HepG2 (cell line): ENCODE data around the gene SHTN1. TPM values are rescaled to one million over a fixed set of nuclear protein-coding genes. Genes with fewer than 3 reads are reported as not detected.

Source experiments
- ATAC-seq: fragments of 200-7000 bp; cut with Tn5 transposase; 3 replicates; pipeline ENCODE4 v1.9.1; 2020; ENCODE audit warnings: mild to moderate bottlenecking, moderate library complexity
- BruUV-seq: library from RNA; stranded (reverse); fragments of 400-500 nt; replicated peaks from 2 replicates; lab custom pipeline; 2021; lab: Mats Ljungman, UMichigan
- CTCF ChIA-PET: fragments of 300-600 bp; formaldehyde crosslinking; extraction: SDS; loops from one replicate; lab custom pipeline; 2021; ENCODE audit warnings: low total read pairs, inconsistent platforms, low intra/inter-chr PET ratio; lab: Yijun Ruan, JAX
- POLR2A ChIA-PET: fragments of 350-600 bp; sonication (Branson Sonifier 250); formaldehyde crosslinking; loops from one replicate; lab custom pipeline; 2020; ENCODE audit warnings: antibody characterized with exemption, inconsistent platforms; lab: Yijun Ruan, JAX
- DNase-seq: peaks from one replicate; pipeline ENCODE4 v3.0.0-alpha.2; 2015; ENCODE audit warnings: low spot score
- FAIRE-seq: peaks from 3 replicates; lab custom pipeline; 2011; peaks lifted over from hg19 to GRCh38; lab: Jason Lieb, UNC
- H2AFZ ChIP-seq: one replicate; pipeline ENCODE4 v1.6.1; 2011; ENCODE audit warnings: low read length, inconsistent platforms
- H3K27ac ChIP-seq: fragments of 300-600 bp; 3 replicates; pipeline ENCODE4 v1.8.0; 2011; ENCODE audit warnings: mixed run types, mild to moderate bottlenecking, mixed read lengths, low read length, inconsistent platforms; ENCODE audit not compliant: insufficient read depth; ENCODE audit errors: extremely low read length
- H3K27me3 ChIP-seq, 2 experiments: fragments of 200-600 bp in 1 of 2; 2 replicates in 1 of 2; 3 replicates in 1 of 2; pipeline versions ENCODE4 v1.6.0 to v1.8.0; 2011; ENCODE audit warnings: low read length in 2 of 2, mild to moderate bottlenecking in 2 of 2, moderate library complexity in 2 of 2, inconsistent platforms in 1 of 2; ENCODE audit not compliant: insufficient read depth in 2 of 2, control insufficient read depth in 1 of 2
- H3K36me3 ChIP-seq, 2 experiments: fragments of 200-600 bp in 1 of 2; replicated peaks in 1 of 2; 2 replicates in 1 of 2; 3 replicates in 1 of 2; pipeline versions ENCODE4 v1.5.1 to v1.8.0; 2011; ENCODE audit warnings: low read length in 2 of 2, inconsistent platforms in 1 of 2; ENCODE audit not compliant: insufficient read depth in 2 of 2, control insufficient read depth in 1 of 2
- H3K4me1 ChIP-seq: 2 replicates; pipeline ENCODE4 v1.5.1; 2012; ENCODE audit warnings: low read length, inconsistent platforms; ENCODE audit not compliant: insufficient read depth
- H3K4me2 ChIP-seq: 2 replicates; pipeline ENCODE4 v1.6.0; 2011; ENCODE audit warnings: low read depth, low read length, inconsistent platforms
- H3K4me3 ChIP-seq, 3 experiments: fragments of 200-600 bp in 1 of 3; sonication (generic), shearing (Covaris generic) in 1 of 3; replicated peaks in 1 of 3; 2 replicates each; pipeline ENCODE4 v1.5.1; 2011 to 2016; ENCODE audit warnings: low read length in 3 of 3, inconsistent platforms in 2 of 3, low read depth in 2 of 3, mild to moderate bottlenecking in 2 of 3, control low read depth in 1 of 3, mixed read lengths in 1 of 3; ENCODE audit not compliant: insufficient read depth in 1 of 3
- H3K79me2 ChIP-seq: one replicate; pipeline ENCODE4 v1.6.1; 2011; ENCODE audit warnings: low read length, inconsistent platforms; ENCODE audit not compliant: insufficient read depth
- H3K9ac ChIP-seq: 2 replicates; pipeline ENCODE4 v1.6.0; 2011; ENCODE audit warnings: mild to moderate bottlenecking, low read depth, low read length, inconsistent platforms; ENCODE audit not compliant: insufficient read depth
- H3K9me3 ChIP-seq: 2 replicates; pipeline ENCODE4 v1.5.1; 2012; ENCODE audit warnings: mild to moderate bottlenecking, low read length
- H4K20me1 ChIP-seq: 2 replicates; pipeline ENCODE4 v1.6.0; 2011; ENCODE audit warnings: inconsistent platforms, mild to moderate bottlenecking, low read length, moderate library complexity; ENCODE audit not compliant: insufficient read depth
- SMAD1 ChIP-seq: sonication (generic); formaldehyde crosslinking; IDR thresholded peaks from 2 replicates; pipeline ENCODE4 v1.4.0; 2020; ENCODE audit warnings: missing genetic modification reagents, low read depth, mild to moderate bottlenecking, borderline replicate concordance
- STAG1 ChIP-seq: sonication (generic); formaldehyde crosslinking; IDR thresholded peaks from 2 replicates; pipeline ENCODE4 v1.4.0; 2020; ENCODE audit warnings: missing genetic modification reagents
- ZSCAN25 ChIP-seq: sonication (generic); formaldehyde crosslinking; IDR thresholded peaks from 2 replicates; pipeline ENCODE4 v1.8.0; 2022; ENCODE audit warnings: mild to moderate bottlenecking, missing genetic modification reagents
- WGBS: methylation state at CpG from one replicate; pipeline ENCODE4 v1.1.6; 2017; ENCODE audit warnings: low lambda C conversion rate; 5-methylcytosine and 5-hydroxymethylcytosine counted together
- in situ Hi-C: cut with HindIII; loops from 2 replicates; pipeline ENCODE4 v1.10.0; 2017; ENCODE audit warnings: low pct_unique_long_range_greater_than_20kb; ENCODE audit not compliant: extremely low pct_ligation_motif_present
- intact Hi-C: fragments of 100-400 bp; cut with micrococcal nuclease; formaldehyde crosslinking; loops from one replicate; pipeline ENCODE4 v1.10.0; 2022; ENCODE audit not compliant: unreplicated experiment
- polyA plus RNA-seq, 8 experiments: library from polyadenylated mRNA; depleted of rRNA in 3 of 8; stranded (reverse) in 7 of 8; unstranded in 1 of 8; fragments of >200 nt; fragmentation: Illumina TruSeq in 4 of 8; extraction: Trizol in 4 of 8; gene quantifications; 2 replicates each; pipeline versions ENCODE4 v1.2.1 to v1.2.3, GENCODE V29; 2011 to 2016; ENCODE audit warnings: low read depth in 4 of 8, missing spikeins in 1 of 8, mixed read lengths in 1 of 8; ENCODE audit not compliant: insufficient read depth in 1 of 8
- total RNA-seq, 5 experiments: library from RNA; depleted of rRNA; stranded (reverse); fragments of >200 nt; fragmentation: Illumina TruSeq; extraction: Trizol; gene quantifications; 2 replicates each; pipeline ENCODE4 v1.2.3, GENCODE V29; 2016; ENCODE audit warnings: low read depth in 1 of 5
- TF ChIP-seq, protein P1 (sequence below): sonication (generic); formaldehyde crosslinking; IDR thresholded peaks from 2 replicates; pipeline ENCODE4 v1.5.0; 2020; ENCODE audit warnings: mild to moderate bottlenecking, missing genetic modification reagents, moderate library complexity
- TF ChIP-seq, protein P2 (sequence below): sonication (generic); formaldehyde crosslinking; IDR thresholded peaks from 2 replicates; pipeline ENCODE4 v1.4.0; 2020; ENCODE audit warnings: missing genetic modification reagents, low read depth, mild to moderate bottlenecking, borderline replicate concordance

SHTN1 gene
- total and polyA plus RNA-seq, 2 of the 13 experiments (the other 11 are each of a cell fraction or from before 2014, with no cell fraction given) = 11.3 to 15.6 TPM

DNA sequence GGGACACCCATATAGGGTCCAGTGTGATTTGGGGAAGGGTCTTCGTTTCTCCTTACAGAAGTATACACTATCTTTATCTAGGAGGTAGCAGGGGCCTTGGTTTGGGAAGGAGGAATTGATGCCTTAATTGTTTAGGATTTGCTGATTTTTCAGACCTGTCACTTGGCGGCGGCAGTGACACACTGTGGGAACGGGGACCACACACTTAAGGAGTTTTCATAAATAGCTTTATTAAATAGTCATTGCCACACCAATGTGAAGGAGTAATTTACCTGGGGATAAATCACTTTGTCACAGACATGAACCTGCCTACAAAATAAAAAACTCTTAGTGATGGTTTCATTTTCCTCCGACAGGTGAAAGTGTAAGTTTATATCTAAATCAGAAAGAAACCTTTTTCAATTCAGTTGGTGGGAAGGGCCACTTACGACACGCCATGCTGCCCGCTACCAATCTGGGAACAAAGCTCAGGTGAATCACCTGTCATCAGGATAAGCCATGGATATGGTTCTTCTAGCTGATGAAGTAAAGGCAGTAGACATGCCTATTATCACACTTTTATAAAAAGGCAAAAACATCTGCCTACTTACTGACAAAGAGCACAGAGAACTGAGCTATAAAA lies 168.0 kb downstream of the SHTN1 start:
- no TSS peak for BruUV-seq
- peak; percentile 48 for TF ChIP-seq STAG1 (CRISPR knock-in tag)
- TF ChIP-seq, protein P1, sequence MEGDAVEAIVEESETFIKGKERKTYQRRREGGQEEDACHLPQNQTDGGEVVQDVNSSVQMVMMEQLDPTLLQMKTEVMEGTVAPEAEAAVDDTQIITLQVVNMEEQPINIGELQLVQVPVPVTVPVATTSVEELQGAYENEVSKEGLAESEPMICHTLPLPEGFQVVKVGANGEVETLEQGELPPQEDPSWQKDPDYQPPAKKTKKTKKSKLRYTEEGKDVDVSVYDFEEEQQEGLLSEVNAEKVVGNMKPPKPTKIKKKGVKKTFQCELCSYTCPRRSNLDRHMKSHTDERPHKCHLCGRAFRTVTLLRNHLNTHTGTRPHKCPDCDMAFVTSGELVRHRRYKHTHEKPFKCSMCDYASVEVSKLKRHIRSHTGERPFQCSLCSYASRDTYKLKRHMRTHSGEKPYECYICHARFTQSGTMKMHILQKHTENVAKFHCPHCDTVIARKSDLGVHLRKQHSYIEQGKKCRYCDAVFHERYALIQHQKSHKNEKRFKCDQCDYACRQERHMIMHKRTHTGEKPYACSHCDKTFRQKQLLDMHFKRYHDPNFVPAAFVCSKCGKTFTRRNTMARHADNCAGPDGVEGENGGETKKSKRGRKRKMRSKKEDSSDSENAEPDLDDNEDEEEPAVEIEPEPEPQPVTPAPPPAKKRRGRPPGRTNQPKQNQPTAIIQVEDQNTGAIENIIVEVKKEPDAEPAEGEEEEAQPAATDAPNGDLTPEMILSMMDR (CRISPR knock-in tag) = peak; percentile 26
- no peak for TF ChIP-seq ZSCAN25 (CRISPR knock-in tag)
- TF ChIP-seq, protein P2, sequence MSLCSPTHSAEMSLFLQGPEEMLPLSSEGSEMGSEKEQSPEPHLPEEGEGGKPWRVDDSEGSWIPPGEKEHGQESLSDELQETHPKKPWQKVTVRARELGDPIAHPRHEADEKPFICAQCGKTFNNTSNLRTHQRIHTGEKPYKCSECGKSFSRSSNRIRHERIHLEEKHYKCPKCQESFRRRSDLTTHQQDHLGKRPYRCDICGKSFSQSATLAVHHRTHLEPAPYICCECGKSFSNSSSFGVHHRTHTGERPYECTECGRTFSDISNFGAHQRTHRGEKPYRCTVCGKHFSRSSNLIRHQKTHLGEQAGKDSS (CRISPR knock-in tag) = no peak
- no peak for TF ChIP-seq SMAD1
- TF ChIP-seq, all 625 proteins: peak for 2
- 75% methylated on average over 8 of the region's 8 CpGs for WGBS
- H3K36me3 ChIP-seq = no peaks in the 10 kb centered on the region
- ChIA-PET CTCF (no interaction called here), POLR2A (no interaction called here)
- no peak overlapping the region for H3K9ac ChIP-seq
- in situ Hi-C loops = no loop called here
- no peaks in the 10 kb centered on the region for H3K9me3 ChIP-seq
- no peak for FAIRE-seq
- H3K4me1 ChIP-seq = peaks cover 22% of the 10 kb centered on the region
- no peaks in the 10 kb centered on the region for H4K20me1 ChIP-seq
- no peak overlapping the region for H2AFZ ChIP-seq
- no peaks in the 10 kb centered on the region for H3K79me2 ChIP-seq
- H3K4me3 ChIP-seq = no peak overlapping the region
- H3K27ac ChIP-seq = no peak overlapping the region
- no peak overlapping the region for H3K4me2 ChIP-seq
- no peak for DNase-seq
- intact Hi-C loops = loop anchor here (2.0 kb wide), 1 partner anchor 338 kb away; no protein-coding TSS in a partner anchor
- H3K27me3 ChIP-seq = peaks cover 1 to 6% of the 10 kb centered on the region in 2 experiments; a peak in 2 of 5 replicates
- ATAC-seq = no peak
